Measurements from ENCODE around the gene PPM1L. TPM values are rescaled to one million over a fixed set of nuclear protein-coding genes. Genes with fewer than 3 reads are reported as not detected.

The PPM1L gene
- total RNA-seq, 4 donors from 2014 or later: 31.5 to 40.2 (median 34.0) TPM

DNA sequence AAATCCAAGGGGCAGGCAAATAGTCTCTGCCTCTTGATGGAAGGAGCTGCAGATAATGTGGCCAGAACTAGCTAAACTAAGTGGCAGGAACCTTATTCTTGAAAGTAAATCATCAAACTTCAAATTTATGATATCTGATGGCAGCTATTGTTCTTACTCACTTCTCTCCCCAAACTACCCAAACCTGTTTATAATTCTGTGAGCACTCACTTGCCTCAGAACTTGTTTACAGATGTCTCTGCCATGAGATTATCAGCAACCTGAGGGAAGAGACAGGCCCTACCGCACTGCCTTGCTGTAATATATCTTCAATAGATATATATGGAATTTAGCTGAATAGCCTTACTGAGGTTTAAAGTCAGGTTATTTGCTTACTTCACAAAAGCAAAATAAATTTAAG, 351.3 kb downstream of the PPM1L start:
- Histone ChIP-seq H3K4me3 (no peak overlapping the region), H3K27me3 (no peaks in the 10 kb centered on the region), H3K27ac (no peak overlapping the region), H3K36me3 (no peaks in the 10 kb centered on the region), H3K4me1 (peaks cover 13% of the 10 kb centered on the region), H3K9me3 (no peaks in the 10 kb centered on the region)
- no peak for DNase-seq (ENCODE audit: low spot score in 2 of 2)
- 56% methylated on average over 1 of the region's 1 CpG for WGBS
- TF ChIP-seq POLR2AphosphoS5 (IDR thresholded peaks at IDR 0.05): no peak
- no peak for TF ChIP-seq EP300 (IDR thresholded peaks at IDR 0.05)
- no peak for TF ChIP-seq POLR2A (IDR thresholded peaks at IDR 0.05)
- TF ChIP-seq, protein P1, sequence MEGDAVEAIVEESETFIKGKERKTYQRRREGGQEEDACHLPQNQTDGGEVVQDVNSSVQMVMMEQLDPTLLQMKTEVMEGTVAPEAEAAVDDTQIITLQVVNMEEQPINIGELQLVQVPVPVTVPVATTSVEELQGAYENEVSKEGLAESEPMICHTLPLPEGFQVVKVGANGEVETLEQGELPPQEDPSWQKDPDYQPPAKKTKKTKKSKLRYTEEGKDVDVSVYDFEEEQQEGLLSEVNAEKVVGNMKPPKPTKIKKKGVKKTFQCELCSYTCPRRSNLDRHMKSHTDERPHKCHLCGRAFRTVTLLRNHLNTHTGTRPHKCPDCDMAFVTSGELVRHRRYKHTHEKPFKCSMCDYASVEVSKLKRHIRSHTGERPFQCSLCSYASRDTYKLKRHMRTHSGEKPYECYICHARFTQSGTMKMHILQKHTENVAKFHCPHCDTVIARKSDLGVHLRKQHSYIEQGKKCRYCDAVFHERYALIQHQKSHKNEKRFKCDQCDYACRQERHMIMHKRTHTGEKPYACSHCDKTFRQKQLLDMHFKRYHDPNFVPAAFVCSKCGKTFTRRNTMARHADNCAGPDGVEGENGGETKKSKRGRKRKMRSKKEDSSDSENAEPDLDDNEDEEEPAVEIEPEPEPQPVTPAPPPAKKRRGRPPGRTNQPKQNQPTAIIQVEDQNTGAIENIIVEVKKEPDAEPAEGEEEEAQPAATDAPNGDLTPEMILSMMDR (IDR thresholded peaks at IDR 0.05): no peak

DNA sequence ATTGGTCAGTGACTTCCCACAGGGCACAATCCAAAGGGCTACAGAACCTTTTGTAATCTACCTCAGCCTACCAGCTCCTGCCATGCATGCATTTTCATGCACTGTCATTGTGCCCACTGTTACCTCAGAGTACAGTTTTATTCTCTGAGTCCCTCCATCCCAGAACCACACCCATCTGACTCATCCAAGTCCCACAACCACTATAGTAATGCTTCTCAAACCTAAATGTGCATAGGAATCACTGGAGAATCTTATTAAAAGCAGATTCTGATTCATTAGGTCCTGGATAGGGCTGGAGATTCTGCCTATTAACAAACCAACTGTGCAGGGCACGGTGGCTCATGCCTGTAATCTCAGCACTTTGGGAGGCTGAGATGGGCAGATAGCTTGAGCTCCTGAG, 352.8 kb downstream of the PPM1L start:
- WGBS: 67% methylated on average over 1 of the region's 1 CpG
- TF ChIP-seq POLR2A (IDR thresholded peaks at IDR 0.05) (no peak), POLR2AphosphoS5 (IDR thresholded peaks at IDR 0.05) (no peak), EP300 (IDR thresholded peaks at IDR 0.05) (no peak)
- TF ChIP-seq, protein P1 (IDR thresholded peaks at IDR 0.05): no peak
- no peak overlapping the region for H3K4me3 ChIP-seq
- no peaks in the 10 kb centered on the region for H3K9me3 ChIP-seq
- peaks cover 13% of the 10 kb centered on the region for H3K4me1 ChIP-seq
- H3K36me3 ChIP-seq: no peaks in the 10 kb centered on the region
- no peak overlapping the region for H3K27ac ChIP-seq
- no peak for DNase-seq (ENCODE audit: low spot score in 2 of 2)
- no peaks in the 10 kb centered on the region for H3K27me3 ChIP-seq

DNA sequence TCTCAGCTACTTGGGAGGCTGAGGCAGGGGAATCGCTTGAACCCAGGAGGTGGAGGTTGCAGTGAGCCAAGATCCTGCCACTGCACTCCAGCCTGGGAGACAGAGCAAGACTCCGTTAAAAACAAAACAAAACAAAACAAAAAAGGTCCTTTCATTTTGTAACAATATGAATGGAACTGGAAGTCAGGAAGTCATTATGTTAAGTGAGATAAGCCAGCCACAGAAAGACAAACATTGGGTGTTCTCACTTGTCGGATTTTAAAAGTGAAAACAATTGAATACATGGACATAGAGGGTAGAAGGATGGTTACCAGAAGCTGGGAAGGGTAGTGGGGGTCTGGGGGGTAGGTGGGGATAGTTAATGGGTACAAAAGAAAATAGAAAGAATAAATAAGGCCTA, 361.6 kb downstream of the PPM1L start:
- Histone ChIP-seq H3K27me3 (no peaks in the 10 kb centered on the region), H3K27ac (no peak overlapping the region), H3K36me3 (no peaks in the 10 kb centered on the region), H3K4me3 (no peak overlapping the region), H3K9me3 (peaks cover 24% of the 10 kb centered on the region), H3K4me1 (no peaks in the 10 kb centered on the region)
- TF ChIP-seq POLR2AphosphoS5 (IDR thresholded peaks at IDR 0.05) (no peak), EP300 (IDR thresholded peaks at IDR 0.05) (no peak), POLR2A (IDR thresholded peaks at IDR 0.05) (no peak)
- TF ChIP-seq, protein P1 (IDR thresholded peaks at IDR 0.05): no peak
- 82% methylated on average over 3 of the region's 3 CpGs for WGBS
- DNase-seq (ENCODE audit: low spot score in 2 of 2): no peak

DNA sequence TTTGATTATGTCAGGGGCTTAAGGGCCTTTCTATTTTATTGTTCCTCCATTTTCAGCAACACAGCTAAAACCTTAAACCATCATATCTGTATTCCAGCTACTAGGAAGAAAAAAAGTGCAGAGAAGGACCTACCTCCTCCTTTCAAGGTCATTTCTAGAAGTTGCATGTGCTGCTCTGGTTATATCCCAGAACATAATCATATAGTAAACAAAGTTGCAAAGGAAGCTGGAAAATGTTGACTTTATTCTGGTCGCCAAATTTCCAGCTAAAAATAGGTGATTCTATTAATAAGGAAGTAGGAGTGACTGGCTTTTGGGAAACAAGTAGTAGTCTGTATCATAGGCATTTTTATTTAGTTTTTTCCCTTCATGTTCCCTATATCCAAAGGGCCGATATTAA, 370.5 kb downstream of the PPM1L start:
- TF ChIP-seq, protein P1 (IDR thresholded peaks at IDR 0.05): no peak
- TF ChIP-seq EP300 (IDR thresholded peaks at IDR 0.05): no peak
- no peak for TF ChIP-seq POLR2A (IDR thresholded peaks at IDR 0.05)
- no peak for TF ChIP-seq POLR2AphosphoS5 (IDR thresholded peaks at IDR 0.05)
- Histone ChIP-seq H3K9me3 (peaks cover 2% of the 10 kb centered on the region), H3K27me3 (no peaks in the 10 kb centered on the region), H3K4me1 (no peaks in the 10 kb centered on the region), H3K27ac (no peak overlapping the region), H3K4me3 (no peak overlapping the region), H3K36me3 (no peaks in the 10 kb centered on the region)
- 79% methylated on average over 2 of the region's 2 CpGs for WGBS
- DNase-seq (ENCODE audit: low spot score in 2 of 2): no peak

Other genes with a start within 250 kb of the PPM1L start
- gene KPNA4, start 190.7 kb upstream of the PPM1L start, total RNA-seq: 10 to 100 TPM; 23.9 to 35.0 (median 29.4) TPM
- not detected for gene ARL14, start 79.1 kb upstream of the PPM1L start, total RNA-seq

All from suprapubic skin (tissue), 4 donors.